SK-N-SH (cell line): ENCODE data around the gene CKAP4. TPM values are rescaled to one million over a fixed set of nuclear protein-coding genes. Genes with fewer than 3 reads are reported as not detected.

Source experiments
- CTCF ChIA-PET: fragments of 300-600, 350-600 bp; formaldehyde crosslinking; extraction: SDS; loops from one replicate; lab custom pipeline; 2021; lab: Yijun Ruan, JAX
- POLR2A ChIA-PET: fragments of 350-600 bp; sonication (Branson Sonifier 250); formaldehyde crosslinking; extraction: SDS; loops from one replicate; lab custom pipeline; 2020; ENCODE audit warnings: antibody characterized with exemption, inconsistent platforms; lab: Yijun Ruan, JAX
- DNase-seq: peaks from one replicate; pipeline ENCODE4 v3.0.0; 2012
- H2AFZ ChIP-seq: fragments of 200-600 bp; sonication (generic); 2 replicates; pipeline ENCODE4 v1.8.1; 2016; ENCODE audit warnings: antibody characterized with exemption, mild to moderate bottlenecking, low read depth
- H3F3A ChIP-seq: fragments of 200-600 bp; sonication (generic); replicated peaks from 2 replicates; pipeline ENCODE3; 2016; ENCODE audit warnings: antibody characterized with exemption, mild to moderate bottlenecking; ENCODE audit not compliant: insufficient read depth
- H3K27ac ChIP-seq, 2 experiments: fragments of 200-500 bp in 1 of 2; fragments of 200-600 bp in 1 of 2; sonication (Bioruptor generic) in 1 of 2; sonication (generic), shearing (Covaris generic) in 1 of 2; 2 replicates each; pipeline versions ENCODE4 v1.5.1 to v1.6.1; 2014 to 2016; ENCODE audit warnings: low read depth in 2 of 2, inconsistent platforms in 1 of 2, low read length in 1 of 2, mild to moderate bottlenecking in 1 of 2, mixed read lengths in 1 of 2
- H3K27me3 ChIP-seq: fragments of 200-600 bp; sonication (generic), shearing (Covaris generic); 2 replicates; pipeline ENCODE4 v1.6.1; 2016; ENCODE audit warnings: mixed run types; ENCODE audit not compliant: insufficient read depth
- H3K36me3 ChIP-seq, 2 experiments: fragments of 200-500 bp in 1 of 2; fragments of 200-600 bp in 1 of 2; sonication (Bioruptor generic) in 1 of 2; sonication (generic) in 1 of 2; replicated peaks in 1 of 2; 2 replicates each; pipeline versions ENCODE3 to v1.5.1; 2014 to 2016; ENCODE audit warnings: low read length in 1 of 2, mild to moderate bottlenecking in 1 of 2; ENCODE audit not compliant: insufficient read depth in 2 of 2, control insufficient read depth in 1 of 2
- H3K4me1 ChIP-seq, 2 experiments: fragments of 200-500 bp in 1 of 2; fragments of 200-600 bp in 1 of 2; sonication (Bioruptor generic) in 1 of 2; sonication (generic), shearing (Covaris generic) in 1 of 2; 2 replicates each; pipeline versions ENCODE4 v1.5.1 to v1.6.1; 2014 to 2016; ENCODE audit warnings: low read depth in 1 of 2, low read length in 1 of 2, mixed run types in 1 of 2; ENCODE audit not compliant: insufficient read depth in 2 of 2, control insufficient read depth in 1 of 2
- H3K4me2 ChIP-seq: fragments of 200-600 bp; sonication (generic), shearing (Covaris generic); 2 replicates; pipeline ENCODE4 v1.6.1; 2017; ENCODE audit warnings: mixed run types
- H3K4me3 ChIP-seq, 2 experiments: fragments of 200-500 bp in 1 of 2; fragments of 200-600 bp in 1 of 2; sonication (Bioruptor generic) in 1 of 2; sonication (generic), shearing (Covaris generic) in 1 of 2; 2 replicates each; pipeline versions ENCODE4 v1.5.1 to v1.8.1; 2014 to 2016; ENCODE audit warnings: low read depth in 2 of 2, inconsistent platforms in 1 of 2, low read length in 1 of 2, mild to moderate bottlenecking in 1 of 2, mixed read lengths in 1 of 2, moderate library complexity in 1 of 2
- H3K79me2 ChIP-seq: fragments of 200-600 bp; sonication (generic); 2 replicates; pipeline ENCODE4 v1.8.1; 2017; ENCODE audit warnings: mild to moderate bottlenecking; ENCODE audit not compliant: insufficient read depth
- H3K9ac ChIP-seq: fragments of 200-600 bp; sonication (generic); 2 replicates; pipeline ENCODE4 v1.6.1; 2017; ENCODE audit warnings: mixed run types
- H3K9me2 ChIP-seq: fragments of 200-600 bp; sonication (generic); 2 replicates; pipeline ENCODE4 v1.6.1; 2017; ENCODE audit warnings: mixed run types
- H3K9me3 ChIP-seq: fragments of 200-600 bp; sonication (generic); 2 replicates; pipeline ENCODE4 v1.6.1; 2017; ENCODE audit warnings: mixed run types, mild to moderate bottlenecking, moderate library complexity
- H4K20me1 ChIP-seq: fragments of 200-600 bp; sonication (generic); 2 replicates; pipeline ENCODE4 v1.6.1; 2017; ENCODE audit warnings: mild to moderate bottlenecking, mixed run types; ENCODE audit not compliant: insufficient read depth
- CHD2 ChIP-seq: fragments of 150-350 bp; IDR thresholded peaks from 2 replicates; pipeline ENCODE4 v1.6.1; 2018; ENCODE audit warnings: low read length; ENCODE audit not compliant: partially characterized antibody
- ELF1 ChIP-seq: IDR thresholded peaks from 2 replicates; pipeline ENCODE4 v1.4.0; 2012
- EP300 ChIP-seq, 2 experiments: IDR thresholded peaks; 2 replicates each; pipeline versions ENCODE4 v1.4.0 to v1.6.1; 2012; ENCODE audit warnings: borderline replicate concordance in 1 of 2, low read depth in 1 of 2, low read length in 1 of 2
- EZH2phosphoT487 ChIP-seq: fragments of 200-600 bp; sonication (generic); IDR thresholded peaks from 2 replicates; pipeline ENCODE4 v1.6.1; 2017; ENCODE audit warnings: low read depth, mixed run types, mild to moderate bottlenecking, antibody characterized with exemption, moderate library complexity, borderline replicate concordance
- GABPA ChIP-seq: IDR thresholded peaks from 2 replicates; pipeline ENCODE4 v1.4.0; 2012; ENCODE audit warnings: low read depth, mild to moderate bottlenecking
- MEF2A ChIP-seq: IDR thresholded peaks from 2 replicates; pipeline ENCODE4 v1.4.0; 2012; ENCODE audit warnings: low read depth, borderline replicate concordance
- NFIC ChIP-seq: IDR thresholded peaks from 2 replicates; pipeline ENCODE4 v1.4.0; 2012; ENCODE audit warnings: borderline replicate concordance
- NRF1 ChIP-seq: IDR thresholded peaks from 2 replicates; pipeline ENCODE4 v1.6.1; 2012; ENCODE audit warnings: low read depth, mild to moderate bottlenecking, low read length
- RFX5 ChIP-seq: IDR thresholded peaks from 2 replicates; pipeline ENCODE4 v1.6.1; 2012; ENCODE audit warnings: mild to moderate bottlenecking, improper control_type of control experiment, low read length
- TAF1 ChIP-seq: IDR thresholded peaks from 2 replicates; pipeline ENCODE4 v1.6.1; 2012; ENCODE audit warnings: low read depth, mild to moderate bottlenecking, low read length, moderate library complexity, borderline replicate concordance
- TCF12 ChIP-seq: IDR thresholded peaks from 2 replicates; pipeline ENCODE4 v1.4.0; 2012
- YY1 ChIP-seq: IDR thresholded peaks from 2 replicates; pipeline ENCODE4 v1.4.0; 2012; ENCODE audit warnings: low read depth, mild to moderate bottlenecking
- WGBS: methylation state at CpG from one replicate; pipeline ENCODE4 v1.1.6; 2017; ENCODE audit warnings: low lambda C conversion rate; 5-methylcytosine and 5-hydroxymethylcytosine counted together
- polyA plus RNA-seq, 3 experiments: library from polyadenylated mRNA; depleted of rRNA; stranded (reverse); fragments of >200 nt; gene quantifications; 2 replicates each; pipeline ENCODE4 v1.2.3, GENCODE V29; 2012
- TF ChIP-seq, protein P1 (sequence below): IDR thresholded peaks from 2 replicates; pipeline ENCODE4 v1.4.0; 2012; ENCODE audit warnings: low read depth
- TF ChIP-seq, protein P2 (sequence below): IDR thresholded peaks from 2 replicates; pipeline ENCODE4; 2012
- TF ChIP-seq, protein P3 (sequence below): fragments of 150-350 bp; IDR thresholded peaks from 2 replicates; pipeline ENCODE4 v1.6.1; 2016; ENCODE audit warnings: mild to moderate bottlenecking, low read depth, low read length
- TF ChIP-seq, protein P4 (sequence below): IDR thresholded peaks from 2 replicates; pipeline ENCODE4 v1.4.0; 2012; ENCODE audit warnings: low read depth, borderline replicate concordance
- TF ChIP-seq, protein P5 (sequence below): IDR thresholded peaks from 2 replicates; pipeline ENCODE4 v1.4.0; 2012; ENCODE audit warnings: low read depth, borderline replicate concordance
- TF ChIP-seq, protein P6 (sequence below): fragments of 150-350 bp; IDR thresholded peaks from 2 replicates; pipeline ENCODE4 v1.6.1; 2017; ENCODE audit warnings: antibody characterized with exemption, low read length, low read depth, borderline replicate concordance

Gene CKAP4
- polyA plus RNA-seq, 1 of the 3 experiments (the other 2 are of a cell fraction), result 113 TPM

DNA sequence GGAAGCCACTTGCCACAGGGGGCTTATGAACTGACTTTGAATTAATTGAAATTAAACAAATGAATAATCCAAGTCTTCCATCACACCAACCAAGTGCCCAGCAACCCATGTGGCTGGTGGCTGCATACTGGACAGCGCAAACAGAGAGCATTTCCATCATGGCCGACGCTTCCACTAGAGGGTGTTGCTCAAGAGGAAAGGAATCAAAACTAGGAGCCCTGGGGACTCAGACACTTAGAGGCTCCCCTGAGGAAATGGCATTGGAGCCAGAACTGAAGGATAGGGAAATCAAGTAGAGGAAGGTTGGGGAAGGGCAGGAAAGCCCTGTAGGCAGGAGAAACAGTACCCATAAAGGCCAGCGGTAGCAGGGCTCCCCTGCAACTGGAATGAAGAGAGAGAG lies 58.5 kb downstream of the CKAP4 start:
- ChIA-PET POLR2A (no interaction called here), CTCF (no interaction called here)
- Histone ChIP-seq H3F3A (no peaks in the 10 kb centered on the region), H3K27ac (no peak overlapping the region), H3K79me2 (no peaks in the 10 kb centered on the region), H3K4me3 (no peak overlapping the region), H3K9ac (no peak overlapping the region), H3K9me3 (no peaks in the 10 kb centered on the region), H3K27me3 (no peaks in the 10 kb centered on the region), H3K4me1 (peaks cover 0 to 4% of the 10 kb centered on the region in 2 experiments; a peak in 1 of 4 replicates), H3K4me2 (no peak overlapping the region), H3K9me2 (no peaks in the 10 kb centered on the region), H4K20me1 (no peaks in the 10 kb centered on the region), H3K36me3 (no peaks in the 10 kb centered on the region), H2AFZ (no peak overlapping the region)
- WGBS, result 92% methylated on average over 4 of the region's 4 CpGs
- DNase-seq, result no peak
- TF ChIP-seq, protein P1, sequence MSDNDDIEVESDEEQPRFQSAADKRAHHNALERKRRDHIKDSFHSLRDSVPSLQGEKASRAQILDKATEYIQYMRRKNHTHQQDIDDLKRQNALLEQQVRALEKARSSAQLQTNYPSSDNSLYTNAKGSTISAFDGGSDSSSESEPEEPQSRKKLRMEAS, result no peak
- TF ChIP-seq NFIC, result no peak
- no peak for TF ChIP-seq NRF1
- TF ChIP-seq, protein P2, sequence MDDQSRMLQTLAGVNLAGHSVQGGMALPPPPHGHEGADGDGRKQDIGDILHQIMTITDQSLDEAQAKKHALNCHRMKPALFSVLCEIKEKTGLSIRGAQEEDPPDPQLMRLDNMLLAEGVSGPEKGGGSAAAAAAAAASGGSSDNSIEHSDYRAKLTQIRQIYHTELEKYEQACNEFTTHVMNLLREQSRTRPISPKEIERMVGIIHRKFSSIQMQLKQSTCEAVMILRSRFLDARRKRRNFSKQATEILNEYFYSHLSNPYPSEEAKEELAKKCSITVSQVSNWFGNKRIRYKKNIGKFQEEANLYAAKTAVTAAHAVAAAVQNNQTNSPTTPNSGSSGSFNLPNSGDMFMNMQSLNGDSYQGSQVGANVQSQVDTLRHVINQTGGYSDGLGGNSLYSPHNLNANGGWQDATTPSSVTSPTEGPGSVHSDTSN, result no peak
- TF ChIP-seq GABPA, result no peak
- TF ChIP-seq ELF1, result no peak
- no peak for TF ChIP-seq EP300 (IDR thresholded peaks at IDR 0.05; ENCODE audit: borderline replicate concordance in 1 of 2, low read depth in 1 of 2, low read length in 1 of 2)
- TF ChIP-seq TCF12, result no peak
- TF ChIP-seq YY1, result no peak
- no peak for TF ChIP-seq TAF1
- TF ChIP-seq, protein P3, sequence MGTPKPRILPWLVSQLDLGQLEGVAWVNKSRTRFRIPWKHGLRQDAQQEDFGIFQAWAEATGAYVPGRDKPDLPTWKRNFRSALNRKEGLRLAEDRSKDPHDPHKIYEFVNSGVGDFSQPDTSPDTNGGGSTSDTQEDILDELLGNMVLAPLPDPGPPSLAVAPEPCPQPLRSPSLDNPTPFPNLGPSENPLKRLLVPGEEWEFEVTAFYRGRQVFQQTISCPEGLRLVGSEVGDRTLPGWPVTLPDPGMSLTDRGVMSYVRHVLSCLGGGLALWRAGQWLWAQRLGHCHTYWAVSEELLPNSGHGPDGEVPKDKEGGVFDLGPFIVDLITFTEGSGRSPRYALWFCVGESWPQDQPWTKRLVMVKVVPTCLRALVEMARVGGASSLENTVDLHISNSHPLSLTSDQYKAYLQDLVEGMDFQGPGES, result no peak
- TF ChIP-seq, protein P4, sequence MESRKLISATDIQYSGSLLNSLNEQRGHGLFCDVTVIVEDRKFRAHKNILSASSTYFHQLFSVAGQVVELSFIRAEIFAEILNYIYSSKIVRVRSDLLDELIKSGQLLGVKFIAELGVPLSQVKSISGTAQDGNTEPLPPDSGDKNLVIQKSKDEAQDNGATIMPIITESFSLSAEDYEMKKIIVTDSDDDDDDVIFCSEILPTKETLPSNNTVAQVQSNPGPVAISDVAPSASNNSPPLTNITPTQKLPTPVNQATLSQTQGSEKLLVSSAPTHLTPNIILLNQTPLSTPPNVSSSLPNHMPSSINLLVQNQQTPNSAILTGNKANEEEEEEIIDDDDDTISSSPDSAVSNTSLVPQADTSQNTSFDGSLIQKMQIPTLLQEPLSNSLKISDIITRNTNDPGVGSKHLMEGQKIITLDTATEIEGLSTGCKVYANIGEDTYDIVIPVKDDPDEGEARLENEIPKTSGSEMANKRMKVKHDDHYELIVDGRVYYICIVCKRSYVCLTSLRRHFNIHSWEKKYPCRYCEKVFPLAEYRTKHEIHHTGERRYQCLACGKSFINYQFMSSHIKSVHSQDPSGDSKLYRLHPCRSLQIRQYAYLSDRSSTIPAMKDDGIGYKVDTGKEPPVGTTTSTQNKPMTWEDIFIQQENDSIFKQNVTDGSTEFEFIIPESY, result no peak
- TF ChIP-seq EZH2phosphoT487, result no peak
- TF ChIP-seq RFX5, result no peak
- no peak for TF ChIP-seq MEF2A
- TF ChIP-seq, protein P5, sequence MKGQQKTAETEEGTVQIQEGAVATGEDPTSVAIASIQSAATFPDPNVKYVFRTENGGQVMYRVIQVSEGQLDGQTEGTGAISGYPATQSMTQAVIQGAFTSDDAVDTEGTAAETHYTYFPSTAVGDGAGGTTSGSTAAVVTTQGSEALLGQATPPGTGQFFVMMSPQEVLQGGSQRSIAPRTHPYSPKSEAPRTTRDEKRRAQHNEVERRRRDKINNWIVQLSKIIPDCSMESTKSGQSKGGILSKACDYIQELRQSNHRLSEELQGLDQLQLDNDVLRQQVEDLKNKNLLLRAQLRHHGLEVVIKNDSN, result no peak
- TF ChIP-seq, protein P6, sequence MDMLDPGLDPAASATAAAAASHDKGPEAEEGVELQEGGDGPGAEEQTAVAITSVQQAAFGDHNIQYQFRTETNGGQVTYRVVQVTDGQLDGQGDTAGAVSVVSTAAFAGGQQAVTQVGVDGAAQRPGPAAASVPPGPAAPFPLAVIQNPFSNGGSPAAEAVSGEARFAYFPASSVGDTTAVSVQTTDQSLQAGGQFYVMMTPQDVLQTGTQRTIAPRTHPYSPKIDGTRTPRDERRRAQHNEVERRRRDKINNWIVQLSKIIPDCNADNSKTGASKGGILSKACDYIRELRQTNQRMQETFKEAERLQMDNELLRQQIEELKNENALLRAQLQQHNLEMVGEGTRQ, result no peak
- TF ChIP-seq CHD2, result no peak
